IPS-NIHi7 (cell line): ENCODE data around the gene FAM200B.
"Not testable (repeated sequence)": the region's sequence is repeated elsewhere in the genome, so short reads cannot be mapped to it uniquely, and the experiment has no call there.

ENCODE experiments used
- DNase-seq: peaks from one replicate; pipeline ENCODE4 v3.0.0; 2012; ENCODE audit warnings: mixed read lengths; ENCODE audit errors: extremely low spot score

Gene FAM200B

GRCh38 chr4:15695729-15696128, 14.1 kb downstream of the FAM200B start:
- DNase-seq, result no peak

GRCh38 chr4:15696866-15697265, 15.2 kb downstream of the FAM200B start:
- DNase-seq, result no peak

GRCh38 chr4:15702941-15703403, 21.3 kb downstream of the FAM200B start, which contains the start of gene BST1:
TSS of gene BST1 (plus strand) at chr4:15703065. CDS start at chr4:15703145, 80 bp downstream.
- DNase-seq, result peak; percentile 48

GRCh38 chr4:15703439-15703838, 21.8 kb downstream of the FAM200B start:
- no peak for DNase-seq

GRCh38 chr4:15704129-15704528, 22.5 kb downstream of the FAM200B start:
- no peak for DNase-seq

GRCh38 chr4:15706646-15707362, 25.2 kb downstream of the FAM200B start:
- no peak for DNase-seq

- DNase-seq, result no peak
Observed at GRCh38 chr4:15707363-15707715, 25.7 kb downstream of the FAM200B start.

GRCh38 chr4:15711762-15712161, 30.1 kb downstream of the FAM200B start:
- no peak for DNase-seq

- DNase-seq, result no peak
Observed at GRCh38 chr4:15712214-15712613, 30.6 kb downstream of the FAM200B start.

GRCh38 chr4:15714141-15714540, 32.5 kb downstream of the FAM200B start:
- DNase-seq, result no peak

GRCh38 chr4:15714646-15715435, 33.2 kb downstream of the FAM200B start:
- DNase-seq, result no peak

- DNase-seq, result no peak
Observed at GRCh38 chr4:15716115-15716514, 34.5 kb downstream of the FAM200B start.

GRCh38 chr4:15717086-15717485, 35.5 kb downstream of the FAM200B start:
- no peak for DNase-seq

- DNase-seq, result no peak
Observed at GRCh38 chr4:15717657-15718416, 36.2 kb downstream of the FAM200B start.

- DNase-seq, result no peak
Observed at GRCh38 chr4:15718465-15718864, 36.8 kb downstream of the FAM200B start.

GRCh38 chr4:15718959-15719358, 37.3 kb downstream of the FAM200B start:
- DNase-seq, result no peak

- DNase-seq, result no peak
Observed at GRCh38 chr4:15719506-15719905, 37.9 kb downstream of the FAM200B start.

GRCh38 chr4:15720851-15721250, 39.2 kb downstream of the FAM200B start:
- no peak for DNase-seq

- DNase-seq, result no peak
Observed at GRCh38 chr4:15725608-15726007, 44.0 kb downstream of the FAM200B start.

- peak; percentile 70 for DNase-seq
Observed at GRCh38 chr4:15729910-15730533, 48.4 kb downstream of the FAM200B start.

GRCh38 chr4:15733061-15733460, 51.4 kb downstream of the FAM200B start:
- not testable (repeated sequence) for DNase-seq

GRCh38 chr4:15735536-15735935, 53.9 kb downstream of the FAM200B start:
- no peak for DNase-seq
